ENCODE measurements around the gene HOXC11. TPM values are rescaled to one million over a fixed set of nuclear protein-coding genes. Genes with fewer than 3 reads are reported as not detected.

HOXC11 gene
- total and polyA plus RNA-seq, 2 of the 4 experiments (the other 2 are of a cell fraction), result not detected

DNA sequence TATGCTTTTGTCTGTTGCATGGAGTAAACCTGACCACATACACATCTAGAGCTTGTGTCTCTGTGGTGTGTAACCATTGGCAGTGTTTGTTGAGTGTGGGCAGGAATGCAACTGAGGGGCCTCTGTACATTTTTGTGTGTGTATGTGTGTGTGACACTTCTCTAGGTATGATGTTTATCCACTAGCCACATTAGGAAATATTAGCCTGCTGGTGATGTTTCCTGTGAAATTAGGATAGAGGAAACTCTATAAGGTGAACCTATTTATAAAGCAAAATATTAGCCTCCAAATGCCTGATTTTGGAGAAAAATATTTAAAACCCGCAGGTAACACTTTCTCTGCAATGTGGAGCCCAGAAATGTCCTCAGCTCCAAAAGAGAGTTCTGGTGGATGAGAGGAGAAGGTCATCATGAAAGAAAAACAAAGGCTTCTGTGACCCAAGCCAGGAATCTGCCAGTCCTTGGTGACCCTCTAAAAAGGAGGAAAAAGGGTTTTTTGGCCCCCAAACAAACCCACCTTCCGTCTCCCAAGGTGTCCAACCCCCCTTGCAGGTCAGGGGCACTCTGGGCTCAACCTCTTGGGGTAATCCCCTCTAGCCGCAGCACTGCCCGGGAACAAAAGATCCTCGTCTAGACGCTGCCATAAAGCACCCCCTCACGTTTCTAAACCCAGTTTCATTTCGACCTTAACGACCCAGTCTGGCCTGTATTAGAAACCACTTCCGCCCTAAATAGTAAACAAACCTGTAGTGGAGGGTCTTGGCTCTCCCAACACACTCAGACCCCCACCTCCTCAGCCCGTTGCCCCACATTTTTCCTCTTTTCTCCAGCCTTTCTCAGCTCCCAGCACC, 4.9 kb downstream of the HOXC11 start:
- intact Hi-C loops (cut with micrococcal nuclease) (no loop called here), in situ Hi-C loops (cut with MboI; ENCODE audit: low sequenced_read_pairs) (no loop called here), dilution Hi-C loops (cut with HindIII; ENCODE audit: low sequenced_read_pairs, unreplicated experiment) (no loop called here)
- WGBS, 2 experiments (ENCODE audit: extremely low coverage in 2 of 2, insufficient read length in 1 of 2), result 6% methylated on average over 3 of the region's 11 CpGs; no CpG with 5 or more reads in 1 of the 2 experiments
- H4K5ac ChIP-seq (ENCODE audit: low read depth, low read length), result no peak overlapping the region
- H3K9ac ChIP-seq (ENCODE audit: low read depth, low read length), result no peak overlapping the region
- no peak overlapping the region for H3K4me2 ChIP-seq (ENCODE audit: low read depth, low read length)
- no peak overlapping the region for H4K8ac ChIP-seq (ENCODE audit: low read depth in 2 of 2, low read length in 2 of 2)
- no peak overlapping the region for H2BK15ac ChIP-seq (ENCODE audit: low read depth, low read length)
- peaks cover 95% of the 10 kb centered on the region for H3K27me3 ChIP-seq (ENCODE audit: control insufficient read depth, insufficient read depth, low read length)
- H4K91ac ChIP-seq (ENCODE audit: insufficient read depth, low read depth, low read length), result no peak overlapping the region
- ChIA-PET POLR2A (ENCODE audit: unreplicated experiment) (no interaction called here), CTCF (no interaction called here)
- no peak for DNase-seq
- no TSS peak for BruUV-seq (replicated peaks)
- H3K14ac ChIP-seq (replicated peaks; ENCODE audit: low read depth, low read length), result no peak overlapping the region
- no peak overlapping the region for H3K18ac ChIP-seq (ENCODE audit: low read depth, low read length)
- H3K9me3 ChIP-seq (ENCODE audit: control insufficient read depth, insufficient read depth, low read length), result peaks cover 16% of the 10 kb centered on the region
- no peaks in the 10 kb centered on the region for H3K9me1 ChIP-seq (ENCODE audit: insufficient read depth, low read length)
- TF ChIP-seq CTCF (conservative IDR thresholded peaks at IDR 0.05; ENCODE audit: low read depth, low read length), result no peak
- no peak for TF ChIP-seq MXI1 (IDR thresholded peaks at IDR 0.05; ENCODE audit: borderline replicate concordance, low read depth, low read length)
- no peak for TF ChIP-seq RAD21 (IDR thresholded peaks at IDR 0.05; ENCODE audit: low read length)
- TF ChIP-seq SMC3 (IDR thresholded peaks at IDR 0.05; ENCODE audit: low read depth, low read length), result no peak
- TF ChIP-seq FOS (IDR thresholded peaks at IDR 0.05; ENCODE audit: low read depth, low read length), result no peak
- TF ChIP-seq RCOR1 (IDR thresholded peaks at IDR 0.05; ENCODE audit: insufficient replicate concordance, low read length), result no peak
- TF ChIP-seq RFX5 (IDR thresholded peaks at IDR 0.05; ENCODE audit: low read depth, low read length), result no peak
- no peak for TF ChIP-seq ELK1 (IDR thresholded peaks at IDR 0.05; ENCODE audit: borderline replicate concordance, low read depth, low read length)
- no peak for TF ChIP-seq CHD1 (IDR thresholded peaks at IDR 0.05; ENCODE audit: low read depth, low read length)
- TF ChIP-seq NFE2L2 (IDR thresholded peaks at IDR 0.05; ENCODE audit: low read depth, low read length), result no peak
- no peak for TF ChIP-seq BHLHE40 (IDR thresholded peaks at IDR 0.05; ENCODE audit: low read depth, low read length)
- TF ChIP-seq USF2 (IDR thresholded peaks at IDR 0.05; ENCODE audit: low read depth, low read length), result no peak
- TF ChIP-seq MAFK (IDR thresholded peaks at IDR 0.05; ENCODE audit: low read depth, low read length), result no peak
- H2AK5ac ChIP-seq (ENCODE audit: low read depth, low read length), result no peak overlapping the region
- H2BK20ac ChIP-seq (ENCODE audit: low read depth, low read length), result no peak overlapping the region
- no peak overlapping the region for H3K4me3 ChIP-seq (ENCODE audit: insufficient read depth, low read depth, low read length)
- H3K27ac ChIP-seq (ENCODE audit: insufficient read depth, low read length), result no peak overlapping the region
- no peak overlapping the region for H2BK5ac ChIP-seq (ENCODE audit: low read depth, low read length, poor library complexity, severe bottlenecking)
- H4K20me1 ChIP-seq (ENCODE audit: insufficient read depth, low read length), result peaks cover 2% of the 10 kb centered on the region; the same call in 1 of the 2 replicates
- H3K36me3 ChIP-seq (ENCODE audit: control insufficient read depth, insufficient read depth, low read length), result no peaks in the 10 kb centered on the region
- H3K4me1 ChIP-seq (ENCODE audit: control insufficient read depth, insufficient read depth, low read length), result peaks cover 2% of the 10 kb centered on the region; the same call in 1 of the 2 replicates
- no peak overlapping the region for H3K23ac ChIP-seq (ENCODE audit: low read depth, low read length)
- H2AFZ ChIP-seq (replicated peaks; ENCODE audit: low read length, poor library complexity), result no peak overlapping the region
- no peaks in the 10 kb centered on the region for H3K79me1 ChIP-seq (ENCODE audit: low read depth in 1 of 2, low read length in 2 of 2)
- H3K56ac ChIP-seq (ENCODE audit: extremely low read depth, insufficient read depth, low read length), result no peak overlapping the region
- no peak overlapping the region for H2AK9ac ChIP-seq (replicated peaks; ENCODE audit: low read depth, low read length, poor library complexity)
- H3K4ac ChIP-seq (ENCODE audit: low read depth, low read length), result no peak overlapping the region
- no peak overlapping the region for H2BK120ac ChIP-seq (ENCODE audit: low read depth, low read length)
- no peak for ATAC-seq (ENCODE audit: low read depth)
